DMS153 (cell line): ENCODE measurements around the gene ANKZF1.
A peak's percentile ranks its signal among the peaks of the same experiment; 100 is the strongest.

ENCODE experiments used
- DNase-seq: peaks from one replicate; lab custom pipeline; 2025; lab: John Stamatoyannopoulos, UW

Gene ANKZF1

GRCh38 chr2:219207884-219208740 is 21.5 kb upstream of the ANKZF1 start:
- no peak for DNase-seq

- no peak for DNase-seq
These were observed 20.1 kb upstream of the ANKZF1 start for GRCh38 chr2:219209236-219210195.

GRCh38 chr2:219210196-219210885 is 19.3 kb upstream of the ANKZF1 start:
- no peak for DNase-seq

- DNase-seq, result no peak
These were observed 18.7 kb upstream of the ANKZF1 start for GRCh38 chr2:219210886-219211362.

- DNase-seq, result no peak
These were observed 16.6 kb upstream of the ANKZF1 start for GRCh38 chr2:219213026-219213415.

- no peak for DNase-seq
These were observed 16.0 kb upstream of the ANKZF1 start for GRCh38 chr2:219213486-219214071.

- no peak for DNase-seq
These were observed 15.5 kb upstream of the ANKZF1 start for GRCh38 chr2:219214141-219214540.

GRCh38 chr2:219214786-219215185 is 14.8 kb upstream of the ANKZF1 start:
- no peak for DNase-seq

GRCh38 chr2:219215871-219216534 is 13.6 kb upstream of the ANKZF1 start:
- DNase-seq, result no peak

- no peak for DNase-seq
These were observed 13.1 kb upstream of the ANKZF1 start for GRCh38 chr2:219216535-219216915.

- DNase-seq, result peak; percentile 53
These were observed 11.3 kb upstream of the ANKZF1 start for GRCh38 chr2:219218217-219218731.

GRCh38 chr2:219218732-219219701 is 10.6 kb upstream of the ANKZF1 start, which contains the start of gene ABCB6:
TSS of gene ABCB6 (minus strand) at chr2:219218958. CDS start at chr2:219218673, 285 bp downstream.
- DNase-seq, result peak; percentile 88

GRCh38 chr2:219219784-219220532 is 9.6 kb upstream of the ANKZF1 start:
- no peak for DNase-seq

- DNase-seq, result no peak
These were observed 8.8 kb upstream of the ANKZF1 start for GRCh38 chr2:219220652-219221402.

- no peak for DNase-seq
These were observed 7.6 kb upstream of the ANKZF1 start for GRCh38 chr2:219221957-219222518.

GRCh38 chr2:219223831-219224610 is 5.6 kb upstream of the ANKZF1 start:
- DNase-seq, result no peak

GRCh38 chr2:219225350-219225749 is 4.3 kb upstream of the ANKZF1 start:
- DNase-seq, result no peak
